ENCODE measurements around the gene SDR9C7.
"Not testable (repeated sequence)": the region's sequence is repeated elsewhere in the genome, so short reads cannot be mapped to it uniquely, and the experiment has no call there.

The SDR9C7 gene

GRCh38 chr12:56914256-56914655 is 20.0 kb downstream of the SDR9C7 start:
- DNase-seq: no peak

GRCh38 chr12:56909403-56909802 is 24.8 kb downstream of the SDR9C7 start:
- not testable (repeated sequence) for DNase-seq

- no peak for DNase-seq
Observed at GRCh38 chr12:56908136-56908535, 26.1 kb downstream of the SDR9C7 start.

- no peak for DNase-seq
Observed at GRCh38 chr12:56905852-56906251, 28.4 kb downstream of the SDR9C7 start.

GRCh38 chr12:56903374-56903773 is 30.8 kb downstream of the SDR9C7 start:
- DNase-seq: no peak

- not testable (repeated sequence) for DNase-seq
Observed at GRCh38 chr12:56901313-56901712, 32.9 kb downstream of the SDR9C7 start.

DNA sequence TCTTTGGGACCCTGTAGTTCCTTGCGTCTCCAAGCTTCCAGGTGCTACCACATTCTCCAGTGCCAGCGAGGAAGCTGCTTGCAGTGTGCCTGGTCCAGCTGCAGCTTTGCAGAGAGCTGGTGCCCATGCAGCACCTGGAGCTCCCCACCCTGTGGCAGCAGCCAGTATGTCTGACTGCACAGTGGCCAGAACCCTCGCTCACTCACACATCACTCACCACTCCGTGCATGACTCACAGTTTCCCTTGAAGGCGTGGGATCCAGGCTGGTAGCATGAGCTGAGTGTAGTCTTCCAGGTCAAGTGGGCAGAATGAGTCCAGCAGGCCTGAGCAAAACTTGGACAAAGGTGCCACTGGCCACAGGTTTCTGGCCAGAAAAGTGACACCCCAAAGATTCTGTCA is 33.6 kb downstream of the SDR9C7 start:
- DNase-seq: no peak

DNA sequence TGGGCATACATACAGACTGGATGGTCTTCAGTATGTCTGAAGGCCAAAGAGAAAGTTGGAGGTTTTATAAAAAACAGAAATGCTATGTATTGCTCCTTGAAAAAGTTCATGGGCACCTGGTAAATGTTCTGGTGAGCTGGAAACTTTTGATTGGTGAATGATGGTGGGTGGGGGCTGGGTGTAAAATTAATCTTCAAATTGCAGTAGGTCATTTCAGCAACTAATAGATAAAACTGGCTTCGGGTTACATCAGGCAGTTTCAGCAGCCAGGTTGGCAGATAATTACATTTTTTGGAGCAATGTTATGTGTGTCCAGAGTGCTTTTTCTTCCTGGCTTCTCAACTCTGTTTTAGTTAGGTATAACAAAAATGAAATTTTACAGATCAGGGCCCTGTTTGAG is 35.3 kb downstream of the SDR9C7 start:
- DNase-seq: no peak

- DNase-seq: no peak
Observed at GRCh38 chr12:56897844-56898361, 36.3 kb downstream of the SDR9C7 start.

GRCh38 chr12:56896082-56896481 is 38.1 kb downstream of the SDR9C7 start:
- no peak for DNase-seq

- no peak for DNase-seq
Observed at GRCh38 chr12:56894698-56895368, 39.4 kb downstream of the SDR9C7 start.

GRCh38 chr12:56891885-56892284 is 42.3 kb downstream of the SDR9C7 start:
- not testable (repeated sequence) for DNase-seq

- no peak for DNase-seq
Observed at GRCh38 chr12:56886319-56886718, 47.9 kb downstream of the SDR9C7 start.

GRCh38 chr12:56885316-56885715 is 48.9 kb downstream of the SDR9C7 start:
- no peak for DNase-seq

GRCh38 chr12:56884421-56884820 is 49.8 kb downstream of the SDR9C7 start:
- DNase-seq: no peak

GRCh38 chr12:56882407-56882806 is 51.8 kb downstream of the SDR9C7 start:
- not testable (repeated sequence) for DNase-seq

GRCh38 chr12:56880125-56880992 is 53.8 kb downstream of the SDR9C7 start:
- no peak for DNase-seq

GRCh38 chr12:56879240-56880124 is 54.7 kb downstream of the SDR9C7 start:
- DNase-seq: not testable (repeated sequence)

DNA sequence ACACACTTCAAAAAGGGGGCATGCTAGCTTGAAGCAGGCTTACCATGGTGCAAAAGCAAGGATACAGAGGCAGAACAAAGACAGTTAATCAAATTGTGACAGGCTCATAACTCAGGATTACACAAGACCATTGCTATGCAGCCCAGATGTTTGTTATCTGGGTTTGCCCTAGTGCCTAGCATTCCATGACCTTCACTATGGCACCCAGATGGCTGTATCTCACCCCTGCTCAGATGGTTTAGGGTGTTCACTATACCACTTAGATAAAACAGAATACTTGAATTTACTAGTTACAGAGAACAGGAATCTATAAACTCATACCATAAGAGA is 56.2 kb downstream of the SDR9C7 start:
- DNase-seq: no peak

DNA sequence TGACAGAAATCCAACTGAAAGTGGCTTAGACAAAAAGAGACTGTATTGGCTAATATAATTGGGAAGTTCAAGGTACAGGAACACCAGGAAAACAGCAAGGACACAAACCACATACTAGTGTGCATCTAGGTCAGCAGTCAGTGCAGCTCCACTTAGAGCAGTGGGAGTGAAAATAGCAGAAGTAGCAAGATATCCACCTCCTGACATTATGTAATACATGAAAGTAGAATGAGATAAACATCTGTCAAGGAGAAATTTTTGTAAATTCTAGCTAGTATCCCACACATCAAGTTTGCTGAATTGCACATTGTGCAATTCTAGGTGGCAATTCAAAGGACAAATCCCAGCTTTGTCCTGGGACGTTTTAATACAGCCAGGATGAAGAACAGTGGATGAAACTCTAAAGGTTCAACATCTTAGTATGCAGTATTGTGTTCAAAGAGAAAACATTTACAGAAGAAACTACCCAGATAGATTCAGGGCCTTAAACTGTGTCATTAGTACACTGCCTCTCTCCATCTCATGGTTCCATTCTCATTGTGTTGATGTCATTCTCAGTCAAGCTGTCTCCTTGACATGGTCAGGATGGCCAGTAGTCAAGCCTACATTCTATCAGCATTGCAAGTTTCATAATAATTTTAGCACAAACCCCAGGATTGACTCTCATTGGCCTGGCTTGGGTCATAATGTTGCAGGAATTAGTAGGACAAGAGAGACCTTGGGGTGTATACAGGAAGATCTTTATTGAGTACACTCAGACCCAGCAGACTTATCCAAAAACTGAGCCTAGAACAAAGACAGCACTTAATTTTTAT is 56.8 kb downstream of the SDR9C7 start:
- no peak for DNase-seq

- no peak for DNase-seq
Observed at GRCh38 chr12:56874821-56875220, 59.4 kb downstream of the SDR9C7 start.

GRCh38 chr12:56873382-56873781 is 60.8 kb downstream of the SDR9C7 start:
- no peak for DNase-seq

All from T-helper 1 cell (primary cell).